NCI-H1436 treated with DMSO at 0.1 percent for 48 hours (cell line): ENCODE data around the gene SCD5.

ENCODE experiments used
- DNase-seq: peaks from one replicate; lab custom pipeline; 2025; lab: John Stamatoyannopoulos, UW

The SCD5 gene

DNA sequence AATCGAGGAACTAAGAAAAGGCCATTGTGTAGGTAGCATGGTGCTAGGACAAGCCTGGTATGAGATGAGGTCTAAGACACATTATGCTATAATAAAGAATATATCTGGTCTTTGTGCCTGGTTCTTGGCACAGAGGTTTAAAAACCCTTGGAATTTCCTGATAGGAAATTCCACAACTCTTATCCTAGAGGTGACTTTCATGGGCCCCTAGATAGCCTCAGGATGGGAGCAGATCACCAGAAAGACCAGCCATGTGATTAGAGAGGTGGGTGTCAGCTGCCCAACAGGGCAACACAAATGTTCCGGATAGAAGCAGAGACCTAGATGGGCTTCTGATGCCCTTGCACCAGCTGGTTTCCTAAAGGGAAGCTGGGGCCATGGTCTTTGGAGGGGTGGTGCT, 107.2 kb downstream of the SCD5 start:
- no peak for DNase-seq

DNA sequence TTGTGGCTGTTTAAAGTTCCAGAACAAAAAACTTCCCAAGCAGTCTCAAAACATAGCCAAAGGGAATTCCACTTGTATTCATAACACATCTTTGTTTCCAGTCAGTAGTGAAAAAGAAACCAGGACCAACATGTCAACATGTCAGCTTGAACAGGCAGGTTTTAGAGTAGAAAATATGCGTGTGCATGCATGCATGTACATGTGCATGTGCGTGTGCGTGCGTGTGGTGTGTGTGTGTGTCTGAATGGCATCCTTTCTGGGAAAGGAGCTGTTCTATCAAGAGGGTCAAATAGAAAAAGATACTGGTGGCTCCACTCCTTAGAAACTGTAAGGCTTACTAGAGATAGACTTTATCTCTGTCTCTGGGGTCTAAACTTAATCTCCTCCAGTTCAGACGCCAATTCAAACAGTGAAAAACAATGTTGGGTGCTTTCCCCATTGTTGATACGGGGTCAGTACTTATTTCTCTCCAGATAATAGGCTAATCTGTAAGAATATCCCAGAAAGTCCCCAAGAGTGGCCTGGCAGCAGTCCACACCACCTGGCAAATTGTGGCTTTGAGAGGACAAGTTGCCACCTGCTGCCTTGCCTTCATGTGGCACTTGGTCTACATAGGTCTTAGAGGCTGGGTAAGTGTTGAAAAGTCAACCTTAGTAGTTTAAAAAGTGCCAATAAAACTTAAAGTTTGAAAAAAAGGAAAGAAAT, 110.4 kb downstream of the SCD5 start:
- DNase-seq, result no peak

DNA sequence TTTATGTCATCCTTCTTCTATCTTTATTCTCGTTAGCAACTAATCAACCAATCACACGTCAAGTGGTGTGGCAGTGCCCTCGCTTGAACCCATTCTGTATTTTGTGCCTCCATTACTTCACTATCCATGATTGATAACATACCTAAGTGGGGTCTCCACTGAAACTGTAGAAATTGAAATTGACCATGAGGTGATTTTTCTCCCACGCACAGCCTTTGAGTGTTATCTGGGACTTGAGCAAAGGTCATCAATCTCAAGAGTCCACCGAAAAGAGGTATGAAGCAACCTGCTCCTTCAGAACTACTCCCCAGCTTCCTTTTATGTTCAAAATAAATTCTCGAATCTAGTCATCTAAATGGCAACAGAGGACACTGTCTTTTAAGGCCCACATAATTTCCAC, 111.1 kb downstream of the SCD5 start:
- no peak for DNase-seq

DNA sequence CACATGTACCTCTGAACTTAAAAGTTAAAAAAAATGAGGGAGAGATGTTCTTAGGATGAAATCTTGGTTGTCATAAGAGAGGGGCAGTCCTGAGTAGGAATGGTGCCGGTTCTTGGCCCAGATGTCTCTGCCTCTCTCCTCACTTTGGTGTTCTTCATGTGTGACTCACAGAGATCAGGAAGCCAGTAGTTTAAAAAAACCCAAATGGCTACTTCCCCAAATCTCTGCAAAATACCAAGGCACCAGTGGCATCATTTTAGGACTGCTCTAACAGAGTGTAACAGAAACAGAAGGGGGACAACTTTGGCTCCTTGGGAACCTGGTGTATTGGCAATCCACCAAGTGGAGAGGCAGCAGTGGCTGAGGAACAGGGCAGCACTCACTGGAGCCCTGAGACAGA, 116.8 kb downstream of the SCD5 start:
- no peak for DNase-seq

DNA sequence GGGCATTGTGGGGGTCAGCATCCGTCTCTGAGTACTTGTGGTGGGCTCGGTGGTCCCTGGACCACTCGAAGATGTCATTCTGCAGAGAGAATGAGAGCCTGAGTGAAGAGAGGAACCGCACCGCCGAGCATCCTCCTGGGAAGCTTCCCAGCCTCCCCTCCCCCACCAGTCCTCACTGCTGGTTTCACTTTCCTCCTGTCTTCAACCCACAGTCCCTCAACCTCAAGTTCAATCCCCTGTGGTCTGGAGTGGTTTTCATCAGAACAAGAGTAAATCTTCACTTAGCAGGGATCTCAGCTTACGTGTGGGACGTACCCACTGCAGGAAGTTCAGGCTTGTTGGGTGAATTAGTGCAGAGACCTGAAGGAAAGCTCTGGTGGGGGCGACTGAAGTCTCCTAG, 117.8 kb downstream of the SCD5 start:
- DNase-seq, result no peak

DNA sequence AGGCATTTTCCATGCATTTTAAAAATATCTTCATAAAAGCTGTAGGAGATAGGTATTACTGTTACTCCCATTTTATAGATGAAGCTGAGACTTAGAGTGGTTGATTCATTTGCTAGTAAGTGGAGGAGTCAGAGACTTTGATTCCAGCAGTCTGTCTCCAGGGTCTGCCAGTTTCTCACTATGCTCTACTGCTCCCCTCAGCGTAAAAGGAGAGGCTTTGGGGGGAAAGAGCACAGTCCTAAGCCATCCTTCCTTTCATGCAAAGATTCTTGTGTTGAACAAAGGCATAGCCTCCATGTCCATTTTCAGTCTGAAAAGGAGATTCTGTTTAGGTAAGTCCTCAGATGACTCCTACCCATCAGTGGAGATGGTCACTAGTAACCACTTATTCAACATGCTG, 119.1 kb downstream of the SCD5 start:
- DNase-seq, result no peak

DNA sequence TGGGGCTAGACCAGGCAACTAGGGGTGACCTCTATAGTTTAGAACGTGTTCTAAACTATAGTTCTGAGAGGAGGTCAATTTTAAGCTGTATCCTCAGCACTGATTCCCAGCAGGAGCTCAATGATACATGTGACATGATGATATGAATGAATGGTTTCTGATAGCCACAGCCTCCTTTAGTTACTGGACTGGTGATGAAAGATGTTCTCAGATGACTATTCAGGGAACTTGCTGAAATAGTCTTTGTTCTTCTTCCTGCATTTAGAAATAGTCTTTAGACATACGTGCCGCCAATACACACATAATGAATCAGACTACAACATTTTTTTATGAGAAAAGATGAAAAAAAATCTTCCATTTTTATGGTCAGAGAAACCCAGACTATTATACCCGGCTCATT, 120.5 kb downstream of the SCD5 start:
- DNase-seq, result no peak

DNA sequence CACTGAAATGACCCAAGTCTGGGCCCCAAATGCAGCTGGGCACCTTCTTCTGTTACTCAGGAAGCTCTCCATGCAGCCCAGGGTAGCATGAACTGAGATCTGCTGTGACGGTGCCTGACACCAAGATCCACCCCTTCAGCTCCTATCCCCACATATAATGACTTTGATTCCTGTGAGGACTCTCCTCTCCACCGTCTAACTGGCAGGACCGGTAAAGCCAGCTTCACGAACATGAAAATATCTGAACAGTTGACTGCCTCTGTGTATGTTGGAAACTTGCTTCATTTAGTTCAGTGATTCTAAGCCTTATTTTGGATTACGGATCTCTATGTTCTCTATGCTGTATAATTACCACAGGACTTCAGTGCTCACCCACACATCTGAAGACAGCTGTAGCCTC, 121.3 kb downstream of the SCD5 start:
- DNase-seq, result no peak

DNA sequence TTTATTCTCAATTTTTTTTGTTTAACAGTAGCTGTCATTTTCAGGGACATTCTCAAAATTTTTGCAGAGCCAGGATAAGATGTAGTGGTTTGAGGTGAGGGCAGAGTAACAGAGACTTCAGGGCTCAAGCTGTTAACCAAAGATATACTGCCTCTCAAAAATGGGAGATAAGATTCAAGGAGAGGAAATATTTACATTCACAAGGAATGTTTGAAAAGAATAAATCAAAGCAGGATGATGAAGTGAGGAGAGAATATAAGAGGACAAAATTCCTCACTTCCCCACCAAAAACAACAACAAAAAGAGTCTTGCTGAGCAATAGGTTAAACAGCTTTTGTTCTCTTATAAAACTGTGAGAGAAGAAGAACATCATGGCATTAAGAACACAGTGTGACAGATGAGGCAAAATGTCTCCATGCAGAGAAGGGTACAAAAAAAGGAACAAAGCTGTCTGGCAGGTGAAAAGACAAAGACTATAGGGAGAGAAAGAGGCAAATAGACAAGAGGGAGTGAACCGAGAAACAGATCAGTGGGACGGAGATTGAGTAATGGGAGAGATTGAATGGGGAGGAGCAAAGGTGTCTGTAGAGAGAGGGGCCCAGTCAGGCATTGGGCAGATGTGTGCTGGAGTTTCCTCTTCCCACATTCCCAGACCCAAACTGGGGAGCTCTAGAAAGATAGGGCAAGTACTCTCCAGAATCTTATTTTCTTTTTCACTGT, 130.7 kb downstream of the SCD5 start:
- no peak for DNase-seq

DNA sequence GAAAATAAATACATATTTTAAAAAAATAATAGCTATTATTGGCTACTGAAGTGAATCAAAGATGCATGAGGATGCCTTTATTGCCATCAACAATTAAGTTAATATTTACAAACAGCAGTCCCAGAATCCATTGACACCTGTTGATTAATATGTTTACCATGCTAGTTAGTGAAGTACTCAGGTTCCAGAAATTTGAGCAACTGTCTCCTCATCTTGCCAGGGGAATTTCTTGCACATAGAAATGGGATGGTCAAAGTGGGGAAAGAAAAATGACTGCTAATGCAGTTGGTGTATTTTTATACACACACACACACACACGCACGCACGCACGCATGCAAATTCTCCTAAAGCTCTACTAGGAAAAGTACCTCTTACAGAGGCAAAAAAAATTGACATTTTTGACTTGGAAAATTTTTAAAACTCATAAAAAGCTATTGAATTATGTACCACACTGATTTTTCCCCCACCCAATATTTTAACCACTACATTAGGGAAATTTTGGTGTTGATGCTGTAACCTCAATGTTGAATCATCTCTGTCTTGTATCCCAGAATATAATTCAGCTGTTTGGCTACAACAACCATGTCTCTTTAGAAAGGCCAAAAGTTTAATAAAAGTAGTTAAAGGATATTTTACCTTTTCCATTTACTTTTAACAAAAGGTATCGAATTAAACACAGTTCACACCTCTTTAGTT, 131.5 kb downstream of the SCD5 start:
- no peak for DNase-seq

DNA sequence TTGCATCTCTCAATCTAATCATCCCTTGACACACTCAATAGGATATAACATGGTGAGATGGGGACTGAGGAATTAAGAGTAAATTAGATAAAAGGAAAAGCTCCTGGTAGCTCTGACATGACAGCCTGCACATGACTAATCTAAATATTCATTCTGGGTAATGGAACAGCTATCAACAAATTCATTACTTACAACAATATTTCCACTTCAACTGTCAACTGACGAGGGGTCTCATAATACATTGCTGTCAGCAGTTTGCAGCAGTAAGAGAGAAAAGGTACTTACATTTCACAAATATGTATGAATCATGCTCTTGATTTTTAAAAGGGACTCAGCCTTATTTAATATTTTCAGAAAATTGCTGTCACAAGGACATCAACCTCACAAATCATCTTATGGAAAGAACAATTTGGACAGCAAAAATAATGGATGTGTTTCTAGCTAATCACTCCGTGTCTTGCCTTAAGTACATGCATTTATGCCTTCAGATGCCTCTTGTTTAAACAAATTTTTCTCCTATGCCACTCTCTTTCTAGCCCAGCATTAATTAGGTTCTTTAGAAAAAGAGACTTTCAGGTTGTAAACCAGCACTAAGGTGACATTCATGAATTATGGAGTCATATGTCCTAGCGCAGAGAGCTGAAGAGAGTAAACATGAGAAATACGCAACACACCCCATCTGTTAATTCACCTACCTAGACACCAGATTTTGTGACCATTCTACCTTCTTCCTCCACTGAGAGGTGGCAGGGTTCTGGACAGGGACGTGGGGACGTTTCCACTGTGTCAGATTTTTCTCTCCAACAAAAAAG, 137.2 kb downstream of the SCD5 start:
- peak; percentile 100 for DNase-seq

DNA sequence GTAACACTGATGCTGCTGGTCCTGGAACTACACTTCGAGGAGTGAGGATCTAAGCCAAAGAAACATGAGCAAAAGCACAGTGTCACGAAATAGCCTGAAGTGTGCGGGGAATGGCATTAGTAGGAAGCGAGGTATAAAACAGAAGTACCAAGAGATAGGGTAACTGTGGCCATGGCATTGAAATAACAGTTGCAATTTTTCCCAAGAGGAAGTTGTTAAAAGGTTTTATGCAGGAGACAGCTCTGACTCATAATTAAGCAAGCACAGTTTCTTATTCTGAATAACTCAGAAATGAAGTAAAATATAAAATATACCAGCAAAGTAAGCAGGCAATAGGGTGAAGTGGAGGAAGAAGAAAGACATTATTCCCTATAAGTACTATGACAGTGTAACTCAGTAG, 146.5 kb downstream of the SCD5 start:
- no peak for DNase-seq

DNA sequence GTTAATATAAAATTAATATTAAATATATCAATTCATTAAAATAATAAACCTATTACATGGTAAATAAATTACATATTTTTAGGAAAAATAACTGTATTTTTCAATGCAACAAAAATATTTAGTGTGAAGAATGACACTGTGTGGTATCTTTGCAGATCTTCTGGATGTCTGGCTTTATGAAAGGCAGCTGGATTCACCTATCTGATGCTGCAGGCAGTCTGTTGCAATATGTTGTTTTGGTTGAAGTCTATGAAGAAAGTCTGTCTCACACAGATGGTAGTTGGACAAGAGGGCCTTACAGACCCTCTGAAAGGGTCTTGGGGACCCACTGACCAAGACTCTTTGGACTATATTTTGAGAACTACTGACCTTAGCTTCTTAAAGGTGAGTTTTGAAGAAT, 147.7 kb downstream of the SCD5 start:
- no peak for DNase-seq

DNA sequence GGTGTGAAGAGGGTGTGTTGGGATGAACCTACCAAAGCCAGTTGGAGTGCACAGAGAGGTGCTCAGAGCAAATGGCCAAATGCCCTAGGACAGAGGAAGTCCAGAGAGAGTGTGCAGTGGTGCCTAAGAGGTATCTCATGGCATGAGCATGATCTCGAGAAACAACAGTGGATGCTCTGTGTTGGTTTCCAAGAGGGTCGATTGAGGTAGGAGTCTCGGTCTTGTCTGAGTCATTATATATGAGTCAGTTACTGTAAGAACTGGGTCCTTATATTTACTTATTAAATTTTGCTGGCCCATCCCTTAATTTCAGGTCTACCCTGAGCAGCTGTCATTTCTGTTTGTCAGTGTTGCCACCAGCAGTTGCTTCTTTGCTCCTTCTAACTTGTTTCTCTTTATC, 150.2 kb downstream of the SCD5 start:
- DNase-seq, result no peak

DNA sequence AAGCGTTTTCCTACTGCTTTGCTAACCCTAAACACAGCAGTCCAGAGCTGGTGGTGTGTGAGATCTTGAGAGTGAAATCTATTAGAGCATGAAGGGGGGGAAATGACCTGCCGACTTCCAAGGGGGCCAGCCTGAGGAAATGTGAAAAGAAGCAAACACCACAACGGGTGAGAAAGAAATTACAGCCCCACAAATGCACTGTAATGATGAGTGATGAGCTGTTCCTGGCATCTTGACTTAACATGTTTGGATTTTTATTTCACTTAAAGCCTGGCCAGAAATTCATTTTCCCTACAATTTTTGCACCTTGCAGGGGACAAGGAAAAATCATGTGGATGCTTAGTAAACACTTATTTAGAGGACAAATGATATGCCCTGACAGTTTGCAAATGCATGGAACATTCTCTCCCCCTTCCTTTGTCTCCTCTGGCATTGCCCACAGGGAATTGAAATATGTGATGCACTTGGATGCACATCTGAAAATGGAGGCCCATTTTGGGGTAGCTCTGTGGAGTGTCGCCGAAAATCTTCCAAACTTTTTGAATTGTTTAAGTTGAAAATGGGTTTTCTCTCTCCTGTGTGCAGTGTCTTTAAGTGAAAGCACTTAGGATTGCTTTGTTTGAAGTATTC, 152.5 kb downstream of the SCD5 start:
- DNase-seq, result no peak

DNA sequence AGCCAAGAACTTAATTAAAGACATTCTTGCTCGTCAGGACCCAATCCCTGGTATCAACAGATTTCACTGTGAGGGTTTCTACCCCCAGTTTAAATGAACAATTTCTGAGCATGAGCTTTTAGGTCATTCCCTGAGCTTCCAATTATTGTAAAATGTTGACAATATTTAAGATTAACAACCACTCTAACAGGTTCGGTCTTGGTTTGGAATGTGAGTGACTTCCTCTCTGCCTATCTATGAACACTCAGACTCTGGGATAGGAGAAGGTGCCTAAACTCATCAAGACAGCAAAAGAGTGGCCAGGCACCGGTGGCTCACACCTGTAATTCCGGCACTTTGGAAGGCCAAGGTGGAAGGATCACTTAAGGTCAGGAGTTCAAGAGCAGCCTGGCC, 153.9 kb downstream of the SCD5 start:
- no peak for DNase-seq

DNA sequence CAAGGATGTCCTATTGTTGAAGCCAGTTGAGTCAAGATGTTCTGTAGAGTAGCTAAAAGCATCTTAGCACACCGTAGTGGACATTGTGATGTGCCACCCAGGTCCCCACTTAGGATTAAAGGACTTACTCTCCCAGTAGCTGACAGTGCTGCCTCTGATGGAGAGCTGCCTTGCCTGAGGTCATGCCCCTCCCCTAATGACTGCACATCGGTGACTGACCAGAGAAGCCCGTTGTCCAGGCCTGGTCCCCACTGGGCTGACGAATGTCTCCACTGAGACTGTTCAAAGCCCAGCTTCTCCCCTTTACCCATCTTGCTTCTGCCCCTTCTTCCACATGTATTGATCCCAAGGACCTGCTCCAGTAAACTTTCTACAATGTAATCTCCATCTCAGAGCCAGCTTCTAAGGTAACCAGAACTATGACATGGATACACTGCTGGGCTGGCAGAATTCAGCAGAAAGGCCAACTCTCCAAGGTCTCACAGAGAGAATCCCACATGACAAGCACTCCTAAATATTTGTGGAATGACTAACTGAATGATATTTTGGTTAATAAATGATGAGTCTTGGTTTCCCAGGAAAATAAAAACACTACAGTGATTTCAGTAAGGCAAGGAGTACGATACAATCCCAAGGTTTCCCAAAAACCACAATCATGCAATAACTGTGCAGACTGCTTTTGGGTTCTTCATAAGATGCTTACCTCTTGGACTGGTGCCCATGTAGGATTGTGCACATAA, 154.4 kb downstream of the SCD5 start:
- DNase-seq, result no peak

DNA sequence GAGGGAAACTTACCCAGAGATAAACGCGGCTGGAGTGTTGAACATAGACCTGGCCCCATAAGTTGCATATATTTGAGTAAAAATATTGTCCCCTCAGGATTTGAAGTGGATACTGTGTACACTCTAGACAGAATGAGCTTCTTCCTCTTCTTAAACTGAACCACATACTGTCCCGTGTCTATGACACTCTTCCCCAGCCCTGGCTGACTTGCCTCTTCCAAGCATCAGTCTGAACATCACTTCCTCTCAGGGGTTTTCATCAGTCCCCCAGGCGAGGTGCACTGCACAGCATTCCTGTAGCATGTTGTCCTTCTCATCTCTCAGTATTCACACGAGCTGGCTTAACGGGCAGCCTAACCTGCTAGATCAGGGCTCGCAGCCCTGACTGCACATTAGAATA, 156.3 kb downstream of the SCD5 start:
- no peak for DNase-seq

DNA sequence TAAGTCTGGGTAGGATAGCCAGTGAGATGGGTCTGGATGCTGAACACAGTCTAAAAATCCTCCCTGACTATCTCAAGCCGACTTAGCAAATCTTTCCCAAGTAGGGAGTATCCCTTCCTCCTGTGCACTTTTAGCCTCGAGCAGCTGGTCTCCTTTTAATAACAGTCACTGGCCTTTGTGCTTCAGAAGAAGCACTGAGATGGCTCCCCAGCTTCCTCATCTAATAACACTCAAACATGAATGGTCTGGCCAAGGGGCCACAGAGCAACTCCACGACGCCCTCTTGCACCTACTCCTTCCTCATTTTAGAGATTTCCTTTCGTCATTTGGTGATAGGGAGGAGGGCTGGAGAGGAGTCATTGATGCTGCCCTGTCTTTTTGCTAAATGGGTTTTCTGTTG, 158.1 kb downstream of the SCD5 start:
- no peak for DNase-seq

DNA sequence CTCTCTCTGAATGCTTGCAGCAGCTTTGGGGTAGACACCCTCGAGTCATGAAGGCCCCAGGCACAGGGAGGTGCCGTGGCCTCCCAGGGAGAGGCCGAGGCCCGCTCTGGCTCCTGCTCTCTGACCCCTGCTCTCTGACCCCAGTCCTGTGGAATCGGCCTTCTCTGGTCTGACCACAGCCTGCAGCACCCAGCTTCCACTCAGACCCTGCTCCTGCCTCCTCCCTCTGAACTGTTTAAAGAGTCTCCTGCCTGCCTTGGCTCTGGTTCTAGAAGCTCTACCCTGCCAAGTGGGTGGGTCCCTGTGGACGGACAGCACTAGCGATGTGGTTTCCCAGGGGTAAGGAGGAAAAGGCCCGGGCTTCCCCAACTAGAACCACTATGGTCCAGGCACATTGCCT, 158.6 kb downstream of the SCD5 start:
- no peak for DNase-seq

DNA sequence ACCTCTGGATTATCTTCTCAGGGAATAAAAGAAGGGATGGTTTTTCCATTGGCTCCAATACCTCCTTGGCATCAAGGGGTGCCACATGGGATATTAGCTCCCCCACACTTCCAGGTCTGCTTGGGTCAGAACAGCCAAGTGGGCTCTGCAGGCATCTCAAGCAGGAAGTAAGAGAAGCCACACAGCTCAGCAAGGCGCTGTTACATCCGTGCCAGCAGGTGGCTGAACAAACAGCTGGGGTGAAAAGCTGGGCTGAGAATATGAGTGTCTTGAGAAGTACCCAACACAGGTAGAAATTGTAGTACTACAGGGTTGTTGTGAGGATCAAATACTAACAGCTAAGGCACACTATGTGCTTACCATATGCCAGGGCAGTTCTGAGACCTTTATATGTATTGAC, 160.1 kb downstream of the SCD5 start:
- DNase-seq, result no peak
